Measurements from ENCODE around the gene SLC17A5.

The SLC17A5 gene

DNA sequence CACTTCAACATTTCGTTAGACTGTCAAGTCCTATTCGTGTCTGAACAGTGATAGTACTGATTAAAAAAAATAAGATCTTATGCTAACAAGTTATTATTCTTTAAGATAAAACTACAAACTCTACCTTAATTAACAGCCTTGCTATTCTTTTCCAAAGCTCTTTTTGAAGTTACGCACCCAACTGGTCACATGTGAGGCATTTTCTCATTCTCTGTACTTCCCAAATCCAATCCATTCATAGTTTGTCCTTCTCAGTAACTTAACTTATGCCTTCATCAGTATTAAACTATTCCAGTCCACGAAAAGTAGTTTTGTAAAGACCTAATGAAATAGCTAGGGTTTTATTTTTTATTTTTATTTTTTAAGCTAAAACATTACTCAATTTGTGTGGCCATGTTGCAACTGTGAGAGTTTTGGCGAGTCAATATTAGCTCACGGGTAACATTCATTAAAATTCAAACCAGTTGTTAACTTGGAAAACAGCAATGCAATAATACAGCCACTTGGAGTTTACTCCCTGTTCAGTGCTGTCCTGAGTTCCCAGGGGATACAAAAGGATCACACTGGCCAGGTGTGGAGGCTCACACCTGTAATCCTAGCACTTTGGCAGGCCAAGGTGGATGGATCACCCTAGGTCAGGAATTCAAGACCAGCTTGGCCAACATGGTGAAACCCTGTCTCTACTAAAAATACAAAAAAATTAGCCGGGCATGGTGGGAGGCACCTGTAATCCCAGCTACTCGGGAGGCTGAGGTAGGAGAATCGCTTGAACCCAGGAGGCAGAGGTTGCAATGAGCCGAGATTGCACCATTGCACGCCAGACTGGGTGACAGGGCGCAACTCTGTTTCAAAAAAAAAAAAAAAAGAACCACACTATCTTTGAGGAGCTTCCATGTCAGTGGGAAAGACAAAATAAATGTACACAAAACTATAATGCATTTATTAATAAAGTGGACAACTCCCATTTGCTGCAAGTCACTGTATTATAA is 105.0 kb downstream of the SLC17A5 start:
- no peaks in the 10 kb centered on the region for H3K4me1 ChIP-seq (ENCODE audit: control insufficient read depth in 1 of 2, insufficient read depth in 1 of 2, low read depth in 1 of 2, low read length in 1 of 2)
- TF ChIP-seq, protein P1, sequence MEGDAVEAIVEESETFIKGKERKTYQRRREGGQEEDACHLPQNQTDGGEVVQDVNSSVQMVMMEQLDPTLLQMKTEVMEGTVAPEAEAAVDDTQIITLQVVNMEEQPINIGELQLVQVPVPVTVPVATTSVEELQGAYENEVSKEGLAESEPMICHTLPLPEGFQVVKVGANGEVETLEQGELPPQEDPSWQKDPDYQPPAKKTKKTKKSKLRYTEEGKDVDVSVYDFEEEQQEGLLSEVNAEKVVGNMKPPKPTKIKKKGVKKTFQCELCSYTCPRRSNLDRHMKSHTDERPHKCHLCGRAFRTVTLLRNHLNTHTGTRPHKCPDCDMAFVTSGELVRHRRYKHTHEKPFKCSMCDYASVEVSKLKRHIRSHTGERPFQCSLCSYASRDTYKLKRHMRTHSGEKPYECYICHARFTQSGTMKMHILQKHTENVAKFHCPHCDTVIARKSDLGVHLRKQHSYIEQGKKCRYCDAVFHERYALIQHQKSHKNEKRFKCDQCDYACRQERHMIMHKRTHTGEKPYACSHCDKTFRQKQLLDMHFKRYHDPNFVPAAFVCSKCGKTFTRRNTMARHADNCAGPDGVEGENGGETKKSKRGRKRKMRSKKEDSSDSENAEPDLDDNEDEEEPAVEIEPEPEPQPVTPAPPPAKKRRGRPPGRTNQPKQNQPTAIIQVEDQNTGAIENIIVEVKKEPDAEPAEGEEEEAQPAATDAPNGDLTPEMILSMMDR (IDR thresholded peaks at IDR 0.05): no peak
- H3K36me3 ChIP-seq: no peaks in the 10 kb centered on the region
- H3K4me3 ChIP-seq (ENCODE audit: low read depth in 1 of 2, low read length in 1 of 2): no peak overlapping the region
- no peak overlapping the region for H3K27ac ChIP-seq
- H3K9me3 ChIP-seq: no peaks in the 10 kb centered on the region
- H3K27me3 ChIP-seq: no peaks in the 10 kb centered on the region

DNA sequence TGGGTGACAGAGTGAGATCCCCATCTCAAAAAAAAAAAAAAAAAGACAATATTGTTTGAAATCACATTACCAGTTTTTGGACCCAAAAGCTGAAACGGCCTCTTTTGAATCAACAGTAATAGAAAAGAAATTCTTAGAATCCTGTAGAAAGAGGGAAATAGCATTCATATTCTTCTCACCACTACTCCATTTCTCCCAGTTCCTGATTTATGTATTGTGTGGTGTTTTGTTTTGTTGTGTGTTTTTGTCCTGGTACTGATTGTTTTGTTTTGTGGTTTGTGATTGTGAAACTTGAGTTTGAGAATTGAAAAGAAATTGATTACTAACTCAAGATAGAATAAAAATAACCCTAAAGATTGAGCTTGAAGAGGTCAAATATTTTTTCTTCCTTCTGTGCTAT is 106.8 kb downstream of the SLC17A5 start:
- Histone ChIP-seq H3K36me3 (no peaks in the 10 kb centered on the region), H3K27ac (no peak overlapping the region), H3K27me3 (no peaks in the 10 kb centered on the region), H3K9me3 (no peaks in the 10 kb centered on the region), H3K4me3 (ENCODE audit: low read depth in 1 of 2, low read length in 1 of 2) (no peak overlapping the region), H3K4me1 (ENCODE audit: control insufficient read depth in 1 of 2, insufficient read depth in 1 of 2, low read depth in 1 of 2, low read length in 1 of 2) (no peaks in the 10 kb centered on the region)
- TF ChIP-seq, protein P1 (IDR thresholded peaks at IDR 0.05): no peak

Measured in neutrophil (primary cell).